HG02763 (cell line): ENCODE results near the gene PEAK1.

ENCODE experiments used
- ATAC-seq: cut with Tn5 transposase; IDR thresholded peaks from one replicate; pipeline ENCODE4 v1.9.1; 2021; ENCODE audit warnings: mild to moderate bottlenecking, moderate library complexity; ENCODE audit not compliant: unreplicated experiment

PEAK1 gene

GRCh38 chr15:77361456-77361855 lies 58.4 kb downstream of the PEAK1 start:
- ATAC-seq = no peak

DNA sequence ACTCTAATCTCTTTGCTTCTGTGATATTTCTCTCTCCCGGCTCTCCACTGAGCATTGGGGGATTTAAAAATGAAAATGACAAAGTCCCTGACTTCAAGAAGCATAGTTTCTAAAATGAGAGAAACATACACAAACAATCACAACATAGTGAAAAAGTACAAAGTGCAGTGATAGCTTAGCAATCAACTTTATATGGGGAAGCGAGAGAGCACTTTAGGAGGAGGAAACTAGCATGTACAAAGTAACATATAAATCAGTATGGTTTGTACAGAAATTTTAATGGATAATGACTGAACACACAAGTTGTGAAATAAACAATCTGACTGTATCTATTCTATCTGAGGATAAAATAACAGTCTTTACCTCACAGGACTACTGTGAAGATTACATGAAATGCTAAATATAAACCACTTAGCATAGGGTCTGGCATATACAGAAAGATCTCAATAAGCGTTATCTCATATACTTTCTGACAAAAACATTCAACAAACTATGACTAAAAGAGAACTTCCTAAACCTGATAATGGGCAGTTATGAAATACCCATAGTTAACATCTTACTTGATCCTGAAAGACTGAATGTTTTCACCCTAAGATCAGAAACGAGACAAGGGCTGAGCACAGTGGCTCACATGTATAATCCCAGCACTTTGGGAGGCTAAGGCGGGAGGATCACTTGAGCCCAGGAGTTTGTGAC lies 61.2 kb downstream of the PEAK1 start:
- ATAC-seq = no peak

DNA sequence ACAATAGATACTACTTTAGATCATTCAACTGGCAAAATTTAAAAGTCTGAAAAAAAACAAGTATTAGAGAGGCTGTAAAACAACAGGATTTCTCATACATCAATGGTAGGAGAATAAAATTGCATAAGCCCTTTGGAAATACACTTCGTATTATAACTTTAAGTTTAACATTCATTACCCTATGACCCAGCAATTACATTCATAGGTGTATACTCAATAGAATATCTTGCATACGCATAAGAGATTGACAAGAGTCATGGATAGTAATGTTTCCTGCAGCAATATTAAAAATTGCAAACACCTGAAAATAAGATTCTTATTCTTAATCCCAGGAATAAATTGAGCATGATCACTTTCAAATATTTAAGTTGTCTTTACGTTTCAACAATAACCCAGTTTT lies 63.6 kb downstream of the PEAK1 start:
- no peak for ATAC-seq

DNA sequence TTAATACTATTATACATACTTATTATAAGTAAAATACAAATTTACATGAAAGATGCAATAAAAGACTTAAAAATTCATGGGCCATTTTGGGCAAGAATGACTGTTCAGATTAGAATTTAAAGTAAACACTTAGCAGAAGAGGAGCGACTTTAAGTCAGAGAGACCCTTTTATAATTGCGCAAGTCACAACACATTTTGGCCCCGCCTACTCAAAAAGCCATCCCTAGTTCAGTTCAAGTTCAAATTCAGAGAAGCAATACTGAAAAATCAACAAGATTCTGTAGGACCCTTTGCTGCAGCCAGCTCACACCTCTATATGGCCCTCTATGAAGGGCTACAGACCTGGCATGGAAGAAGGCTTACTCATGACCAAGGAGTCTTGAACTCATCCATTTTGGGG lies 64.6 kb downstream of the PEAK1 start:
- no peak for ATAC-seq

- ATAC-seq = no peak
Measured at GRCh38 chr15:77354063-77354462, 65.8 kb downstream of the PEAK1 start.

GRCh38 chr15:77352887-77353286 lies 67.0 kb downstream of the PEAK1 start:
- ATAC-seq = no peak

GRCh38 chr15:77350792-77351191 lies 69.1 kb downstream of the PEAK1 start:
- ATAC-seq = no peak

DNA sequence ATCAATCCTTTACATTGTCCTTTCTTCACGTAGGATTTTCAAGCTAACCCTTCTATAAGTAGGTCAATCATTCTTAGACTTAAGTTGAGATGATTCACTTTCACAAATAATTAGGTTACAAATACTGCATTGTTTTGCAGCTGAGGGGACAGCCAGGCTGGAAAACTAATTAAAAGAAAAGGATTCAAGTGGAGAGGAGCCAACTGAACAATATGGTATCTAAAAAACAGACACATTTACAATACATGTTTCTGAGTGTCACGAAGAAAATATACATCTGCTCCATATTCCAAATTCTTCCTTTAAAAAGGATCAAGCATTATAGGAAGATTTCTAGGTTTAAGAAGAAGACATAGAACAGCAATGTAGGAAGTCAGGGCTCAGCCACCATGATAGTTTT lies 70.2 kb downstream of the PEAK1 start:
- no peak for ATAC-seq

- no peak for ATAC-seq
Measured at GRCh38 chr15:77348511-77348910, 71.4 kb downstream of the PEAK1 start.

DNA sequence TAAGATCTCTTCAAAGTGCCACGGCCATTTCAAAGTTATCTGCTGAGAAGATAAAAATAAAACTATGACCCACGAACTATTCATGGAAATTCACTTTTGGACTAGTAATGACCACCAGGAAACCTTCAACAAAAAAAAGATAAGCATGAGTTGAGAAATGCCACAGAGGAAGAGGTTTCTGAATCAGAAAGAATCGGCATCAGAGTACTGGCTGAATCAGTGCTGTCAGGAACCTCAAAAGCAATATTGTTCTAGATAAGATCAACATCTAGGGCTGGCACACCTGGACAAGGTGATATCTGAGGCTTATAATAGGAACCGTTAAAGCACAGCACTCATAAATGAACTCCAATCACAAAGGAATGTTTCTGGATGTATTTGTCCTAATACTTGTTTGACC lies 72.7 kb downstream of the PEAK1 start:
- ATAC-seq = no peak

GRCh38 chr15:77346245-77347036 lies 73.5 kb downstream of the PEAK1 start:
- no peak for ATAC-seq

GRCh38 chr15:77342807-77343206 lies 77.1 kb downstream of the PEAK1 start:
- ATAC-seq = no peak

GRCh38 chr15:77340245-77340644 lies 79.7 kb downstream of the PEAK1 start:
- no peak for ATAC-seq

DNA sequence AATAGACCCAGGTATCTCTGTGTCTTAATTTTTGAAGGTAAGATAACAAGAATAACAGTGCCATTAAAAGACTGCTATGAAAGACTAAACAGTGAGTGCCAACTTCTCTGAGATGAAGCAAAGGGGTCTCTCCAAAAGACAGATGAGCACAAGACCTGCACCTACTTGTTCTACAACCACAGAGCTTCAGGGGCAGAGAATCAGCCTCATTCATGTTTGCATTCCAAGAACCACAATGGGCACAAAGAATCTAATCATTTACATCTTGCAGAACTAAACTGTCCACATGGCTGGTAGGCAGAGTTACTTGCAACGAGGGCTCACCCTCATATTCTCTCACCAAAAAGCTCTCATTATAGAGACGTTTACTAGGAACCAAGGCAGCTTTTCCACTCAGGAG lies 83.9 kb downstream of the PEAK1 start:
- no peak for ATAC-seq

DNA sequence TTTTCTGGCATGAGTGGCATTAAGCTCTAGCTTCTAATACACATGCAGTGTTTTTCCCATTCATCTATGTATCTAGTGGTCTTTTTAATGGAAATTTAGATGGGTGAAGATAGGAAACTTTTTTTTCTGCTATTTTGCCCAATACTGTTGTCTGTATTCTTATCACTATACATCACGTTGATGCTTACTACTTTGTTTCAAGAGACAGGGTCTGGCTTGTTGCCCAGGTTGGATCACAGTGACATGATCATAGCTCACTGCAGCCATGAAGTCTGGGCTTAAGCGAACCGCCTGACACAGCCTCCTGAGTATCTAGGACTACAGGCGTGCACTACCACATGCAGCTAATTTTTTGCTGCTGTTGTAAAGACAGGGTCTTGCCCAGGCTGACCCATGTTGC lies 84.6 kb downstream of the PEAK1 start:
- ATAC-seq = no peak

GRCh38 chr15:77333166-77333565 lies 86.7 kb downstream of the PEAK1 start:
- no peak for ATAC-seq

DNA sequence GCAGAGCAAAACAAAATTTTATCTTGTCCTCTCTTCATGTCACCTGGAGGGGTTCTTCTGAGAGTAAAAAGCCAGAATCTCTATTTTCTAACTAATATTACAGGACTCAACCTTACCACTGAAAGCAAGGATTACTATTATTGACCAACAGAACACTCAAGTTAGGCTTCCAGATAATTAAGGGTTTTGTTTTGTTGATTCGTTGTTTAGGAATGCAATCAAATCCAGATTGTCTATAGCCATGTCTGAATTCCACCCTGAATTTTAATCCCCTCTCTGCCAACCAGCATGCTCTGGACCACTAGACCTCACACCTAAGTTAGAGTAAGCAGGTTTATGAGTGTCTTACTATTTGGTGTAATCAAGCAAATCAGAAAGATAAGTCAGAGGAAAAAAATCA lies 90.7 kb downstream of the PEAK1 start:
- ATAC-seq = no peak

GRCh38 chr15:77327844-77328529 lies 91.9 kb downstream of the PEAK1 start:
- ATAC-seq = no peak

GRCh38 chr15:77327168-77327567 lies 92.7 kb downstream of the PEAK1 start:
- no peak for ATAC-seq

GRCh38 chr15:77326366-77326765 lies 93.5 kb downstream of the PEAK1 start:
- no peak for ATAC-seq

GRCh38 chr15:77312523-77312922 lies 107.4 kb downstream of the PEAK1 start:
- ATAC-seq = no peak
